GM23248 (cell line): ENCODE measurements around the gene ZNF280A. TPM values are rescaled to one million over a fixed set of nuclear protein-coding genes. Genes with fewer than 3 reads are reported as not detected.

Source experiments
- DNase-seq: peaks from one replicate; pipeline ENCODE4 v3.0.0-alpha.2; 2015
- H2AFZ ChIP-seq: fragments of 200-600 bp; sonication (generic); 2 replicates; pipeline ENCODE4 v1.6.1; 2016; ENCODE audit warnings: antibody characterized with exemption
- H3F3A ChIP-seq: fragments of 200-600 bp; sonication (generic); 2 replicates; pipeline ENCODE4 v1.6.1; 2016; ENCODE audit warnings: mild to moderate bottlenecking, antibody characterized with exemption, mixed run types; ENCODE audit not compliant: insufficient read depth
- H3K27ac ChIP-seq: fragments of 200-600 bp; sonication (generic); 2 replicates; pipeline ENCODE4 v1.5.1; 2016; ENCODE audit warnings: mild to moderate bottlenecking
- H3K27me3 ChIP-seq: fragments of 200-600 bp; sonication (generic); replicated peaks from 2 replicates; pipeline ENCODE4 v1.6.1; 2016; ENCODE audit warnings: mild to moderate bottlenecking; ENCODE audit not compliant: insufficient read depth
- H3K36me3 ChIP-seq: fragments of 200-600 bp; sonication (generic); 2 replicates; pipeline ENCODE4 v1.6.1; 2016; ENCODE audit warnings: low read depth, mild to moderate bottlenecking
- H3K4me1 ChIP-seq: fragments of 200-600 bp; sonication (generic); 2 replicates; pipeline ENCODE4 v1.6.1; 2016; ENCODE audit warnings: mild to moderate bottlenecking; ENCODE audit not compliant: insufficient read depth
- H3K4me2 ChIP-seq: fragments of 200-600 bp; sonication (generic); one replicate; pipeline ENCODE4 v1.6.1; 2016; ENCODE audit warnings: mild to moderate bottlenecking; ENCODE audit not compliant: unreplicated experiment
- H3K4me3 ChIP-seq: fragments of 200-600 bp; sonication (generic); 2 replicates; pipeline ENCODE4 v1.5.1; 2016; ENCODE audit warnings: mild to moderate bottlenecking
- H3K79me2 ChIP-seq: fragments of 200-600 bp; sonication (generic); 2 replicates; pipeline ENCODE4 v1.6.1; 2016; ENCODE audit warnings: mild to moderate bottlenecking; ENCODE audit not compliant: insufficient read depth
- H3K9ac ChIP-seq: fragments of 200-600 bp; sonication (generic); 2 replicates; pipeline ENCODE4 v1.6.1; 2016; ENCODE audit warnings: mild to moderate bottlenecking
- H3K9me2 ChIP-seq: fragments of 200-600 bp; sonication (generic); 2 replicates; pipeline ENCODE4 v1.6.1; 2016; ENCODE audit warnings: mixed run types, mild to moderate bottlenecking, moderate library complexity; ENCODE audit not compliant: insufficient read depth
- H3K9me3 ChIP-seq: fragments of 200-600 bp; sonication (generic); one replicate; pipeline ENCODE4 v1.6.1; 2017; ENCODE audit warnings: low read depth
- H4K20me1 ChIP-seq: fragments of 200-600 bp; sonication (generic); 2 replicates; pipeline ENCODE4 v1.6.0; 2016; ENCODE audit not compliant: insufficient read depth
- EZH2 ChIP-seq: fragments of 200-600 bp; sonication (generic); IDR thresholded peaks from 2 replicates; pipeline ENCODE4 v1.6.1; 2018; ENCODE audit warnings: antibody characterized with exemption, mild to moderate bottlenecking; ENCODE audit not compliant: insufficient read depth, poor library complexity, severe bottlenecking
- EZH2phosphoT487 ChIP-seq: fragments of 200-600 bp; sonication (generic); IDR thresholded peaks from 2 replicates; pipeline ENCODE4 v1.6.1; 2018; ENCODE audit warnings: antibody characterized with exemption, moderate library complexity, mild to moderate bottlenecking, low read depth; ENCODE audit not compliant: insufficient read depth
- WGBS, 2 experiments: methylation state at CpG; one replicate each; pipeline ENCODE4 v1.1.6; 2015 to 2017; ENCODE audit warnings: low lambda C conversion rate in 2 of 2, low coverage in 1 of 2; ENCODE audit errors: missing lambda C conversion rate in 2 of 2; 5-methylcytosine and 5-hydroxymethylcytosine counted together
- in situ Hi-C: fragments of 300-500 bp; cut with MboI; formaldehyde crosslinking; loops from 2 replicates; pipeline ENCODE4 v1.15.0; 2020
- polyA plus RNA-seq: library from polyadenylated mRNA; unstranded; fragments of >200 nt; fragmentation: Nextera tagmentation; extraction: Ambion mirVana; gene quantifications from 2 replicates; pipeline ENCODE4 v1.2.1, GENCODE V29; 2016
- total RNA-seq: library from RNA; depleted of rRNA; stranded (reverse); fragments of >200 nt; shearing (Covaris generic); gene quantifications from 2 replicates; pipeline ENCODE4 v1.2.3, GENCODE V29; 2014

ZNF280A gene
- total and polyA plus RNA-seq, 2 experiments from 2014 or later: not detected

DNA sequence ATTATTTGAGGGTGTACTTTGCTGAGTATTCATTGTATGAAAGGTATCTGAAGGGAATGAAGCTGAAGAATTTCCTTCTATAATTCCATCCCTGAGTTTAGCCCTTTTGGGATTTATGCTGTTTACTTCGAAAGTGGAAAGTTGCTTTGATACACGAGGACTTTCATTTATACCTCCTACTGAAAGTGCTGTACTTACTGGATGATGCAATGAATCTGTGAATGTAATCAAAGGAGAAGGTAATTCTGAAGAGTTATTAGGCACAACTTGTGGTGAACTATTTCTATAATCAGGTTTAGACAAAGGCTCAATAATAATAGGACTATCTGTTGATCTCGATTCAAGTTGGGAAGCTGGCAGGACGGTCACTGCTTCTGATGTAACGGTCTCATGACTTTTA is 31.3 kb downstream of the ZNF280A start:
- H3K27ac ChIP-seq: no peak overlapping the region
- in situ Hi-C loops: no loop called here
- no peak for DNase-seq

DNA sequence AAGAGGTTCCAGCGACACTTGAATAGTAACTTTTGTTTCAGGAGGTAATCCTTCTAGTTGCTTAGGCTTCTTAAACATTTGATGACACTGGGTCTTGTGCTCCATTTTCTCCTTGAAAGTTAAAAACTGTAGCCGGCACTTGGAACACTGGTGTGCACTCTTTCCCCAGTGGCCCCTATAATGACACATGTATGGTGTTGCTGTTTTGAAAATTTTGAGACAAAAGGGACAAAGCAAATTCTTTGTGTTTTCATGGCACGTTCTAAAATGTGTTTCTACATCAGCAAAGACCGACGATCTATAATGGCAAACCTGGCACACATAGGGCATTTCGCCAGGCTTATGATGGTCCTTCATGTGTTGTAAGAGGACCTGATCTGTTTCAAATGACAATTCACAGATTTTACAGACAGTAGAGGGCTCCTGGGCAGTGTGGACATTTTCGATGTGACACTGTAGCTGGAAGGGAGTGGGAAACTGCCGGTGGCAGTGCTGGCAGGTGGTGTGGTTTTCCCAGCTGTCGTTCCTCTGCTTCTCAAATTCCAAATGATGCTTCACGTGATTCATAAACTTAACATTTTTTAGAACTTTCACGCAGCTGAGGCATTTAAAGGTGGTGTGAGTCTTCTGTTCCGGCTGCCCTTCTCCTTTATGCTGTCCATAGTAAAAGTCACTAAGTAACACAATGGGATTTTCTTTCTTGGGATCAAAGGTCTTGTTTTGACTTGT is 32.0 kb downstream of the ZNF280A start:
- Histone ChIP-seq H3K4me2 (no peak overlapping the region), H3K4me3 (no peak overlapping the region), H3K9me2 (no peaks in the 10 kb centered on the region), H4K20me1 (no peaks in the 10 kb centered on the region), H3K4me1 (no peaks in the 10 kb centered on the region), H3K36me3 (no peaks in the 10 kb centered on the region), H3K9me3 (no peaks in the 10 kb centered on the region), H3K27me3 (0 out of 2 replicates have a peak, but pooled peaks cover 5% of the 10 kb centered on the region), H3F3A (no peaks in the 10 kb centered on the region), H3K79me2 (no peaks in the 10 kb centered on the region), H2AFZ (no peak overlapping the region), H3K27ac (no peak overlapping the region), H3K9ac (no peak overlapping the region)
- 48 to 52% methylated on average over 12 of the region's 12 CpGs for WGBS, 2 experiments
- TF ChIP-seq EZH2phosphoT487: no peak
- no peak for TF ChIP-seq EZH2
- DNase-seq: no peak
- in situ Hi-C loops: no loop called here

More for the DNA sequence above, 31.3 kb downstream of the ZNF280A start:
- no peaks in the 10 kb centered on the region for H3K9me2 ChIP-seq
- H3K36me3 ChIP-seq: no peaks in the 10 kb centered on the region
- no peaks in the 10 kb centered on the region for H3F3A ChIP-seq
- no peaks in the 10 kb centered on the region for H3K9me3 ChIP-seq
- TF ChIP-seq EZH2phosphoT487: no peak
- TF ChIP-seq EZH2: no peak
- 51 to 55% methylated on average over 5 of the region's 5 CpGs for WGBS, 2 experiments
- H3K4me1 ChIP-seq: no peaks in the 10 kb centered on the region
- H3K79me2 ChIP-seq: no peaks in the 10 kb centered on the region
- no peaks in the 10 kb centered on the region for H4K20me1 ChIP-seq
- H3K9ac ChIP-seq: no peak overlapping the region
- H3K4me3 ChIP-seq: no peak overlapping the region
- 0 out of 2 replicates have a peak, but pooled peaks cover 5% of the 10 kb centered on the region for H3K27me3 ChIP-seq
- no peak overlapping the region for H3K4me2 ChIP-seq
- H2AFZ ChIP-seq: no peak overlapping the region

DNA sequence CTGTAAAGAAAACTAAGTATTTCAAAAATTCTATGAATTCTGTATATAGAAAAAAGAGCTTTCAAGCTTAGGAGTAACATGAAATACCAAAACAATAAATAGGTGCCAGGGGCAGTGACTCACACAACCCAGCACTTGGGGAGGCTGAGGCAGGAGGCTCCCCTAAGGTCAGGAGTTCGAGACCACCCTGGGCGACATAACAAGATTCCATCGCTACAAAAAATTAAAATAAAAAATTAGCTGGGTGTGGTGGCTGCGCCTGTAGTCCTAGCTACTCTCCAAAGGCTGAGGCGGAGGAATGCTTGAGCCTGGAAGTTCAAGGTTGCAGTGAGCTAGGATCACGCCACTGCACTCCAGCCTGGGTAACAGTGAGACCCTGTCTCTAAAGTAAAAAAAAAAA is 33.0 kb downstream of the ZNF280A start:
- Histone ChIP-seq H3K9me3 (no peaks in the 10 kb centered on the region), H3K36me3 (no peaks in the 10 kb centered on the region), H3K27ac (no peak overlapping the region), H3K9me2 (no peaks in the 10 kb centered on the region), H4K20me1 (no peaks in the 10 kb centered on the region), H3K9ac (no peak overlapping the region), H3K27me3 (0 out of 2 replicates have a peak, but pooled peaks cover 5% of the 10 kb centered on the region), H2AFZ (no peak overlapping the region), H3K4me1 (no peaks in the 10 kb centered on the region), H3K79me2 (no peaks in the 10 kb centered on the region), H3K4me2 (no peak overlapping the region), H3K4me3 (no peak overlapping the region), H3F3A (no peaks in the 10 kb centered on the region)
- no peak for DNase-seq
- 37 to 43% methylated on average over 6 of the region's 6 CpGs for WGBS, 2 experiments
- in situ Hi-C loops: no loop called here
- TF ChIP-seq EZH2 (no peak), EZH2phosphoT487 (no peak)

GRCh38 chr22:22486132-22486899 is 33.8 kb downstream of the ZNF280A start:
- Histone ChIP-seq H3K27ac (no peak overlapping the region), H3K27me3 (0 out of 2 replicates have a peak, but pooled peaks cover 5% of the 10 kb centered on the region), H3F3A (no peaks in the 10 kb centered on the region), H4K20me1 (no peaks in the 10 kb centered on the region), H3K36me3 (no peaks in the 10 kb centered on the region), H3K9me3 (no peaks in the 10 kb centered on the region), H3K4me1 (no peaks in the 10 kb centered on the region), H3K4me2 (no peak overlapping the region), H3K4me3 (no peak overlapping the region), H2AFZ (no peak overlapping the region), H3K9me2 (no peaks in the 10 kb centered on the region), H3K9ac (no peak overlapping the region), H3K79me2 (no peaks in the 10 kb centered on the region)
- DNase-seq: no peak
- in situ Hi-C loops: no loop called here
- 22 to 35% methylated on average over 4 of the region's 4 CpGs for WGBS, 2 experiments
- TF ChIP-seq EZH2phosphoT487 (no peak), EZH2 (no peak)
